Measurements from ENCODE around the gene GSK3B. TPM values are rescaled to one million over a fixed set of nuclear protein-coding genes. Genes with fewer than 3 reads are reported as not detected.

Gene GSK3B
- total RNA-seq, 1 experiment from 2014 or later = 56.6 TPM

DNA sequence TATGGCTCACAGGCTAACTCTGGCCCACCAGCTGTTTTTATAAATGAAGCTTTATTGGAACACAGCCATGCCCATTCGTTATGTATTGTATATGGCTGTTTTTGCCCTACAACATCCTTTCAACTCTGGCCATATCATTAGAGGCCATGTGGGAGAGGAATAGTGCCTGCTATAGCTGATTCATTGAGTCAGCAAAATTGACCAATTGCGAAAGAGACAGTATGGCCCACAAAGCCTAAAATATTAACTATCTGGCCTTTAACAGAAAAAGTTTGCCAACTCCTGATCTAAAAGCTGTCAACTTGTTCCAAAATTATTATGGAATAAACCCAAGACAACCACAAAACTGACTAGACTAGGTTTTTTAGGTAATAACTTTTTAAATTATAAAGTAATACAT lies 311.0 kb downstream of the GSK3B start:
- H3K9me3 ChIP-seq (ENCODE audit: low read depth, low read length, poor library complexity, severe bottlenecking) = no peaks in the 10 kb centered on the region
- intact Hi-C loops (cut with micrococcal nuclease; ENCODE audit: unreplicated experiment) = no loop called here
- POLR2A ChIA-PET (ENCODE audit: low non-redundant PET) = no interaction called here
- no peaks in the 10 kb centered on the region for H3K27me3 ChIP-seq (replicated peaks; ENCODE audit: insufficient read depth, low read depth, low read length, poor library complexity)
- H3K4me3 ChIP-seq (ENCODE audit: low read depth, low read length, poor library complexity, severe bottlenecking) = no peak overlapping the region
- CTCF ChIA-PET = no interaction called here
- H3K4me1 ChIP-seq (ENCODE audit: insufficient read depth, low read length, poor library complexity, severe bottlenecking) = no peaks in the 10 kb centered on the region
- no peak for DNase-seq (ENCODE audit: low spot score)
- no peak for TF ChIP-seq EZH2 (IDR thresholded peaks at IDR 0.05; ENCODE audit: borderline replicate concordance, low read depth, low read length, poor library complexity, severe bottlenecking)
- BruUV-seq (replicated peaks) = no TSS peak
- H3K27ac ChIP-seq (ENCODE audit: low read depth, low read length, poor library complexity, severe bottlenecking) = no peak overlapping the region
- no peaks in the 10 kb centered on the region for H3K36me3 ChIP-seq (ENCODE audit: insufficient read depth, low read length, poor library complexity, severe bottlenecking)

GRCh38 chr3:119782460-119782859 lies 311.8 kb downstream of the GSK3B start:
- DNase-seq (ENCODE audit: low spot score) = no peak
- H3K4me1 ChIP-seq (ENCODE audit: insufficient read depth, low read length, poor library complexity, severe bottlenecking) = no peaks in the 10 kb centered on the region
- TF ChIP-seq, protein P1, sequence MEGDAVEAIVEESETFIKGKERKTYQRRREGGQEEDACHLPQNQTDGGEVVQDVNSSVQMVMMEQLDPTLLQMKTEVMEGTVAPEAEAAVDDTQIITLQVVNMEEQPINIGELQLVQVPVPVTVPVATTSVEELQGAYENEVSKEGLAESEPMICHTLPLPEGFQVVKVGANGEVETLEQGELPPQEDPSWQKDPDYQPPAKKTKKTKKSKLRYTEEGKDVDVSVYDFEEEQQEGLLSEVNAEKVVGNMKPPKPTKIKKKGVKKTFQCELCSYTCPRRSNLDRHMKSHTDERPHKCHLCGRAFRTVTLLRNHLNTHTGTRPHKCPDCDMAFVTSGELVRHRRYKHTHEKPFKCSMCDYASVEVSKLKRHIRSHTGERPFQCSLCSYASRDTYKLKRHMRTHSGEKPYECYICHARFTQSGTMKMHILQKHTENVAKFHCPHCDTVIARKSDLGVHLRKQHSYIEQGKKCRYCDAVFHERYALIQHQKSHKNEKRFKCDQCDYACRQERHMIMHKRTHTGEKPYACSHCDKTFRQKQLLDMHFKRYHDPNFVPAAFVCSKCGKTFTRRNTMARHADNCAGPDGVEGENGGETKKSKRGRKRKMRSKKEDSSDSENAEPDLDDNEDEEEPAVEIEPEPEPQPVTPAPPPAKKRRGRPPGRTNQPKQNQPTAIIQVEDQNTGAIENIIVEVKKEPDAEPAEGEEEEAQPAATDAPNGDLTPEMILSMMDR (conservative IDR thresholded peaks at IDR 0.05; ENCODE audit: low read depth, low read length) = no peak
- no peak for TF ChIP-seq EZH2 (IDR thresholded peaks at IDR 0.05; ENCODE audit: borderline replicate concordance, low read depth, low read length, poor library complexity, severe bottlenecking)
- intact Hi-C loops (cut with micrococcal nuclease; ENCODE audit: unreplicated experiment) = no loop called here
- H3K9me3 ChIP-seq (ENCODE audit: low read depth, low read length, poor library complexity, severe bottlenecking) = no peaks in the 10 kb centered on the region
- H3K27ac ChIP-seq (ENCODE audit: low read depth, low read length, poor library complexity, severe bottlenecking) = no peak overlapping the region
- H3K36me3 ChIP-seq (ENCODE audit: insufficient read depth, low read length, poor library complexity, severe bottlenecking) = no peaks in the 10 kb centered on the region
- H3K27me3 ChIP-seq (replicated peaks; ENCODE audit: insufficient read depth, low read depth, low read length, poor library complexity) = no peaks in the 10 kb centered on the region
- no peak overlapping the region for H3K4me3 ChIP-seq (ENCODE audit: low read depth, low read length, poor library complexity, severe bottlenecking)
- no TSS peak for BruUV-seq (replicated peaks)
- CTCF ChIA-PET = no interaction called here
- POLR2A ChIA-PET (ENCODE audit: low non-redundant PET) = no interaction called here

DNA sequence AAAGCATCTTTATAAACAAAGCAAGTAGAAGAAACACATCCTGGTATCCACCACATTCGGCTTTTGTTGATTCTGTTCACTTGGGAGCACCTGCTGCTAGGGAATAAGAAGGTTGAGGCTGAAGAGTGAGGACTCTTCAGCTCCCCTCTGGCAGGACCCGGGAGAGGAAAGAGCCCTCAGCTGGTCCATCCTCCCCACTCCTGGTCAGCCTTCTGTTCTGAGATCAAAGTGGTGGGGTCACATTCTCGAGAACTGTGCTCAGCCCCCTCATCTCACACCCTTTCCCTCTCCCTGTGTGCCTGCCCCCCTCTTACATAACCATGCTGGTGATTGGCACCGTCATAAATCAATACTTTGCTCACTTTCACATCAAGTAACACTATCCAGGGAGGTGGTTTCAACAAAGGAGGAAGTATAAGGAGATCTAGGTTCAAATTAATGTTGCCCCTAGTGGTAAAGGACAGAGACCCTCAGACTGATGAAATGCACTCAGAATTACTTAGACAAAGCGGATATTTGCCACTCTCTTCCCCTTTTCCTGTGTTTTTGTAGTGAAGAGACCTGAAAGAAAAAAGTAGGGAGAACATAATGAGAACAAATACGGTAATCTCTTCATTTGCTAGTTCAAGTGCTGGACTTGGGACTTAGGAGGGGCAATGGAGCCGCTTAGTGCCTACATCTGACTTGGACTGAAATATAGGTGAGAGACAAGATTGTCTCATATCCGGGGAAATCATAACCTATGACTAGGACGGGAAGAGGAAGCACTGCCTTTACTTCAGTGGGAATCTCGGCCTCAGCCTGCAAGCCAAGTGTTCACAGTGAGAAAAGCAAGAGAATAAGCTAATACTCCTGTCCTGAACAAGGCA lies 312.7 kb downstream of the GSK3B start, which contains the start of gene NR1I2:
Gene NR1I2, plus strand, starts transcription at position 772 of the 869 bp plus-strand sequence.
- Histone ChIP-seq H3K36me3 (ENCODE audit: insufficient read depth, low read length, poor library complexity, severe bottlenecking) (no peaks in the 10 kb centered on the region), H3K27ac (ENCODE audit: low read depth, low read length, poor library complexity, severe bottlenecking) (no peak within 1 kb of the TSS), H3K4me3 (ENCODE audit: low read depth, low read length, poor library complexity, severe bottlenecking) (no peak within 1 kb of the TSS), H3K9me3 (ENCODE audit: low read depth, low read length, poor library complexity, severe bottlenecking) (no peaks in the 10 kb centered on the region), H3K27me3 (replicated peaks; ENCODE audit: insufficient read depth, low read depth, low read length, poor library complexity) (no peaks in the 10 kb centered on the region), H3K4me1 (ENCODE audit: insufficient read depth, low read length, poor library complexity, severe bottlenecking) (no peaks in the 10 kb centered on the region)
- ChIA-PET POLR2A (ENCODE audit: low non-redundant PET) (no interaction called here), CTCF (no interaction called here)
- TF ChIP-seq EZH2 (IDR thresholded peaks at IDR 0.05; ENCODE audit: borderline replicate concordance, low read depth, low read length, poor library complexity, severe bottlenecking) = no peak
- TF ChIP-seq, protein P1 (conservative IDR thresholded peaks at IDR 0.05; ENCODE audit: low read depth, low read length) = no peak
- intact Hi-C loops (cut with micrococcal nuclease; ENCODE audit: unreplicated experiment) = no loop called here
- no TSS peak for BruUV-seq (replicated peaks)
- no peak for DNase-seq (ENCODE audit: low spot score)
